Right lobe of liver (tissue), 6 donors: ENCODE data around the gene SRMS. TPM values are rescaled to one million over a fixed set of nuclear protein-coding genes. Genes with fewer than 3 reads are reported as not detected.

Source experiments
- ATAC-seq, 4 donors: fragments of 200-7000 bp; cut with Tn5 transposase; one replicate each; pipeline ENCODE4 v1.9.1; 2020; ENCODE audit warnings: mild to moderate bottlenecking in 4 of 4, moderate library complexity in 4 of 4
- DNase-seq, 3 donors: peaks; one replicate each; pipeline ENCODE4 v3.0.0-alpha.2; 2020
- H3K27ac ChIP-seq, 3 donors: fragments of 200-600 bp; one replicate each; pipeline ENCODE4 v1.8.0; 2022
- H3K27me3 ChIP-seq, 2 donors: fragments of 200-600 bp; one replicate each; pipeline ENCODE4 v1.8.0; 2022
- H3K36me3 ChIP-seq, 4 donors: fragments of 200-600 bp; sonication (generic) in 1 of 4; one replicate each; pipeline versions ENCODE4 v1.5.1 to v1.8.0; 2017 to 2022; ENCODE audit warnings: control low read depth in 1 of 4
- H3K4me1 ChIP-seq, 4 donors: fragments of 200-600 bp; sonication (generic) in 1 of 4; one replicate each; pipeline versions ENCODE4 v1.5.1 to v1.8.0; 2017 to 2022; ENCODE audit warnings: control low read depth in 1 of 4
- H3K4me3 ChIP-seq, 3 donors: fragments of 200-600 bp; one replicate each; pipeline ENCODE4 v1.8.0; 2022
- H3K9me3 ChIP-seq, 4 donors: fragments of 200-600 bp; sonication (generic) in 1 of 4; one replicate each; pipeline versions ENCODE4 v1.5.1 to v1.8.0; 2017 to 2022; ENCODE audit warnings: control low read depth in 1 of 4
- POLR2A ChIP-seq: fragments of 450-650 bp; IDR thresholded peaks from one replicate; pipeline ENCODE4 v1.6.1; 2017; ENCODE audit warnings: antibody characterized with exemption, mild to moderate bottlenecking
- WGBS: methylation state at CpG from one replicate; pipeline ENCODE4 v1.1.6; 2018; ENCODE audit warnings: low coverage, low lambda C conversion rate; ENCODE audit not compliant: insufficient coverage; ENCODE audit errors: missing lambda C conversion rate; 5-methylcytosine and 5-hydroxymethylcytosine counted together
- intact Hi-C, 2 donors: fragments of 100-400 bp; cut with DNase I; formaldehyde crosslinking; loops; one replicate each; pipeline versions ENCODE4 v1.11.2 to v1.14.1; 2022
- total RNA-seq, 6 experiments: library from RNA; depleted of rRNA in 2 of 6; stranded (reverse); fragments of >200 nt in 2 of 6; fragmentation: NEBNext Ultra II Directional in 3 of 6; extraction: Animal tissue kit (Norgen Biotek cat#: 25700) in 3 of 6; gene quantifications; one replicate each; pipeline versions ENCODE4 v1.1.0 to v1.2.4, GENCODE V29; 2016 to 2023
- TF ChIP-seq, protein P1 (sequence below), 4 donors: fragments of 200-600 bp in 3 of 4; fragments of 450-650 bp in 1 of 4; IDR thresholded peaks; one replicate each; pipeline versions ENCODE4 v1.5.1 to v1.8.0; 2016 to 2022; ENCODE audit warnings: antibody characterized with exemption in 4 of 4, mild to moderate bottlenecking in 2 of 4
- donor health status: DM: no; HTN: yes; CAD: no.
- donor health status: DM: no; HTN: no; CAD: no.
- donor health status: DM: no; HTN: no; CAD: no.
- donor health status: DM: no; HTN: yes; CAD: no.
- donor health status: DM: no; HTN: yes; CAD: no.

The SRMS gene
- total RNA-seq, 6 experiments from 2014 or later, result not detected

DNA sequence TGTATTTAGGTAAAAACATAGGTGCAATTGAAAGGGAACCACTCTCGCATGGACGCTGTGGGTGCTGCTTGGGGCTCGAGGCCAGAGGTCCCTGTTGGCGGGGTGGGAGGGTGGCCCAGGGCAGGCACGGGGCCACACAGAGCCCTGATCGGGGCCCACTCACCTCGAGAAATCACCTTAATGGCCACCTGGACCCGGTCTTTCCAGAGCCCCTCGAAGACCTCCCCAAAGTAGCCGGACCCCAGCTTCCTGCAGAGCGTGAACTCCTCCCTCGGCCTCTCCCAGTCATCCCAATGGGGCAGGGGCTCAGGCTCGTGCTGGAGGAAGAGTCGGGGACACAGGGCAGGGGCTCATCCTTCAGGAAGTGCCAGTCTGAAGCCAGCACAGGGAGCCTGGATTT lies 14.2 kb downstream of the SRMS start:
- no peak for ATAC-seq

DNA sequence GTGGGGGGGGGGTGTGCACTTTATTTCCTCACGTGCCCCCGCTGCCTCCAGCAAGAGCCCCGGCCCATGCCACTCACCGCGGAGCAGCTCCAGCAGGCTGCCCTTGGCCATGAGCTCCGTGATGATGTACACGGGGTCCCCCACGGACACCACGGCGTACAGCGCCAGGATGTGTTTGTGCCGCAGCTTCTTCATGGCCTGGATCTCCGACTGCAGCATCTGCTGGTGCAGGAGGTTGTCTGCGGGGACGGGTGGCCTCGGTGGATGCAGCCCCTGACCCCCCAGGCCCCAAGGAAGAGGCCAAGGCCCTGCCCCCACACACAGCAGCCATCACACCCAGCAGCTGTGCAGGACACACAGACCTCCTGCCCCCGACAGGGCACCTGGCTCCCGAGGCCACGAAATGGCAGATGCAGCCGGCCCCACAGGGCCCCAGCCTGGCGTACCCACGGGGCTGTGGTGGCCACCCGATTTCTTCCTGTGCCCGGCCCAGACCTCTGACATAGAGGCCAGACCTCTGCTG lies 15.0 kb downstream of the SRMS start:
- Histone ChIP-seq H3K36me3 (no peaks in the 10 kb centered on the region), H3K27ac (no peak overlapping the region), H3K4me1 (peaks cover 0 to 13% (median 6%) of the 10 kb centered on the region in 4 donors), H3K4me3 (no peak overlapping the region), H3K27me3 (no peaks in the 10 kb centered on the region), H3K9me3 (no peaks in the 10 kb centered on the region)
- TF ChIP-seq POLR2A, result no peak
- TF ChIP-seq, protein P1, sequence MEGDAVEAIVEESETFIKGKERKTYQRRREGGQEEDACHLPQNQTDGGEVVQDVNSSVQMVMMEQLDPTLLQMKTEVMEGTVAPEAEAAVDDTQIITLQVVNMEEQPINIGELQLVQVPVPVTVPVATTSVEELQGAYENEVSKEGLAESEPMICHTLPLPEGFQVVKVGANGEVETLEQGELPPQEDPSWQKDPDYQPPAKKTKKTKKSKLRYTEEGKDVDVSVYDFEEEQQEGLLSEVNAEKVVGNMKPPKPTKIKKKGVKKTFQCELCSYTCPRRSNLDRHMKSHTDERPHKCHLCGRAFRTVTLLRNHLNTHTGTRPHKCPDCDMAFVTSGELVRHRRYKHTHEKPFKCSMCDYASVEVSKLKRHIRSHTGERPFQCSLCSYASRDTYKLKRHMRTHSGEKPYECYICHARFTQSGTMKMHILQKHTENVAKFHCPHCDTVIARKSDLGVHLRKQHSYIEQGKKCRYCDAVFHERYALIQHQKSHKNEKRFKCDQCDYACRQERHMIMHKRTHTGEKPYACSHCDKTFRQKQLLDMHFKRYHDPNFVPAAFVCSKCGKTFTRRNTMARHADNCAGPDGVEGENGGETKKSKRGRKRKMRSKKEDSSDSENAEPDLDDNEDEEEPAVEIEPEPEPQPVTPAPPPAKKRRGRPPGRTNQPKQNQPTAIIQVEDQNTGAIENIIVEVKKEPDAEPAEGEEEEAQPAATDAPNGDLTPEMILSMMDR (IDR thresholded peaks at IDR 0.05), result no peak
- 87% methylated on average over 3 of the region's 24 CpGs for WGBS
- peak in 2 of 3 donors; percentile 43 to 56 for DNase-seq
- intact Hi-C loops, result loop anchor here in 1 of 2 donors (10.0 kb wide), 1 partner anchor 442 kb away; the partner anchor contains the start of gene SAMD10
- no peak for ATAC-seq

More for the DNA sequence above, 14.2 kb downstream of the SRMS start:
- TF ChIP-seq, protein P1 (IDR thresholded peaks at IDR 0.05), result no peak
- no peak for TF ChIP-seq POLR2A
- Histone ChIP-seq H3K4me3 (no peak overlapping the region), H3K4me1 (peaks cover 0 to 16% (median 7%) of the 10 kb centered on the region in 4 donors), H3K27ac (no peak overlapping the region), H3K36me3 (no peaks in the 10 kb centered on the region), H3K27me3 (no peaks in the 10 kb centered on the region), H3K9me3 (no peaks in the 10 kb centered on the region)
- DNase-seq, result peak in 1 of 3 donors; percentile 39
- WGBS, result 85% methylated on average over 5 of the region's 14 CpGs
- intact Hi-C loops, result loop anchor here in 1 of 2 donors (10.0 kb wide), 1 partner anchor 441 kb away; the partner anchor contains the start of gene SAMD10

DNA sequence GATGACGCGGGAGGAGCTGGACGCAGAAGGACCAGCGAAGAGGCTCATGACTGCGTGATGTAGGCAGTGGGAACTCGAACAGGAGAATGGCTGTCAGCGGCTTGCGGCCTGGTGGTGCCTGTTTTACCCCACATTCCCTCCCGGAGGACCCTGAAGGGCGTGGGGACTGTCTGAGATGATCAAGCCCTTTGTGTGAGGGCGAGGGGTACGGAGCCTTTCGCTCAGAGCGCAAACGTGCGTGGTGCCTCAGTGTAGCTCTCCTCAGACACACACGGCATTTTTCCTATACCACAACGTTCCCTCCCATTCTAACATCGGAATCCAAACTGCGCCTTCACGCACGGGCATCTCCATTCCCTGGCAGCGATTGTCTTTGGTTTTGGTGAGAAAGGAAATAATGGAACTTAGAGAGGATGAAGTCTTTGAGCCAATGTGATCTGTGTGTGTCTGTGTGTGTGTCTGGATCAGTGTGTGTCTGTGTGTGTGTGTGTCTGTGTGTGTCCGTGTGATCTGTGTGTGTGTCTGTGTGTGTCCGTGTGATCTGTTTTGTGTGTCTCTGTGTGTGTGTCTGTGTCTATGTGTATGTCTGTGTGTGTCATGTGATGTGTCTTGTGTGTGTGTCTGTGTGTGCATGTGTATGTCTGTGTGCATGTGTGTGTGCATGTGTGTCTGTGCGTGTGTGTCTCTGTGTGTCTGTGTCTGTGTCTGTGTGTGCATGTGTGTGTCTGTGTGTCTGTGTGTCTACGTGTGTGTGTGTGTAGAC lies 15.7 kb downstream of the SRMS start:
- intact Hi-C loops, result loop anchor here in 1 of 2 donors (10.0 kb wide), 1 partner anchor 443 kb away; the partner anchor contains the start of gene SAMD10
- Histone ChIP-seq H3K27me3 (no peaks in the 10 kb centered on the region), H3K27ac (no peak overlapping the region), H3K4me3 (no peak overlapping the region), H3K9me3 (no peaks in the 10 kb centered on the region), H3K4me1 (peaks cover 0 to 8% (median 3%) of the 10 kb centered on the region in 4 donors), H3K36me3 (no peaks in the 10 kb centered on the region)
- DNase-seq, result peak in 1 of 3 donors; percentile 26
- ATAC-seq, result no peak
- WGBS, result 87% methylated on average over 17 of the region's 27 CpGs
- no peak for TF ChIP-seq POLR2A
- TF ChIP-seq, protein P1 (IDR thresholded peaks at IDR 0.05), result no peak

DNA sequence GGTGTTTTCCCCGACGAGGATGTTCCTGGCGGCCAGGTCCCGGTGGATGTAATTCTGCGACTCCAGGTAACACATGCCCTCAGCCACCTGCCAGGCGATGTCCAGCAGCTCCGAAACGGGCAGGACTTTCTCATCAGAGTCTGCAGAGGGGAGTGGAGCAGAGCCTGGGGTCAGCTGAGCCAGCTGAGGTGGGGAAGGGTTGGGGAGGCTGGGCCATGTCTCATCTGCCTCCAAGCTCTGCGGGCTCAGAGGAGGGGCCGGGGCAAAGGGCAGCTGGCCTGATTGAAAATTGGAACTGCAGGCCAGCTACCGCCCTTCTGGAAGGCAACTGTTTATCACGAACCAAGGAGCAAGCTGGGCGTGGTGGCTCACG lies 16.8 kb downstream of the SRMS start:
- Histone ChIP-seq H3K4me3 (no peak overlapping the region), H3K9me3 (no peaks in the 10 kb centered on the region), H3K27ac (no peak overlapping the region), H3K27me3 (no peaks in the 10 kb centered on the region), H3K4me1 (peaks cover 0 to 8% (median 2%) of the 10 kb centered on the region in 4 donors), H3K36me3 (no peaks in the 10 kb centered on the region)
- TF ChIP-seq, protein P1 (IDR thresholded peaks at IDR 0.05), result no peak
- TF ChIP-seq POLR2A, result no peak
- intact Hi-C loops, result loop anchor here in 1 of 2 donors (10.0 kb wide), 1 partner anchor 444 kb away; the partner anchor contains the start of gene SAMD10
- DNase-seq (peak; percentile 30 to 48 (median 46)), ATAC-seq (no peak)
- WGBS, result 49% methylated on average over 4 of the region's 14 CpGs
